Esophagus muscularis mucosa (tissue), 4 donors: ENCODE measurements around the gene ZFPM1. TPM values are rescaled to one million over a fixed set of nuclear protein-coding genes. Genes with fewer than 3 reads are reported as not detected.
"Not testable (repeated sequence)": the region's sequence is repeated elsewhere in the genome, so short reads cannot be mapped to it uniquely, and the experiment has no call there.

Experiments used
- DNase-seq: peaks from one replicate; pipeline ENCODE4 v3.0.0-alpha.2; 2017; ENCODE audit errors: extremely low spot score
- H3K27ac ChIP-seq, 4 donors: fragments of 200-600 bp; sonication (generic); replicated peaks in 1 of 4; 1 replicate in 3 of 4; 2 replicates in 1 of 4; pipeline ENCODE4 v1.5.1; 2016 to 2019; ENCODE audit warnings: mild to moderate bottlenecking in 1 of 4
- H3K27me3 ChIP-seq, 4 donors: fragments of 200-600 bp; sonication (generic); one replicate each; pipeline versions ENCODE4 v1.5.1 to v1.6.0; 2016 to 2019
- H3K36me3 ChIP-seq, 4 donors: fragments of 200-600 bp; sonication (generic); one replicate each; pipeline ENCODE4 v1.5.1; 2016 to 2019
- H3K4me1 ChIP-seq, 4 donors: fragments of 200-600 bp; sonication (generic); one replicate each; pipeline ENCODE4 v1.5.1; 2016 to 2019
- H3K4me3 ChIP-seq, 4 donors: fragments of 200-600 bp; sonication (generic); 1 replicate in 2 of 4; 2 replicates in 2 of 4; pipeline ENCODE4 v1.5.1; 2016 to 2019; ENCODE audit warnings: mild to moderate bottlenecking in 4 of 4, moderate library complexity in 1 of 4
- H3K9me3 ChIP-seq, 4 donors: fragments of 200-600 bp; sonication (generic); 1 replicate in 3 of 4; 2 replicates in 1 of 4; pipeline ENCODE4 v1.5.1; 2016 to 2019
- CTCF ChIP-seq, 3 experiments: fragments of 200-600 bp in 2 of 3; fragments of 450-650 bp in 1 of 3; sonication (generic) in 2 of 3; IDR thresholded peaks; one replicate each; pipeline ENCODE4 v1.5.1; 2017 to 2019; ENCODE audit warnings: antibody characterized with exemption in 3 of 3, mild to moderate bottlenecking in 2 of 3, moderate library complexity in 1 of 3
- EP300 ChIP-seq: sonication (generic); formaldehyde crosslinking; IDR thresholded peaks from one replicate; pipeline ENCODE4 v1.6.1; 2017; ENCODE audit warnings: antibody characterized with exemption
- POLR2A ChIP-seq: fragments of 450-650 bp; IDR thresholded peaks from one replicate; pipeline ENCODE4 v1.6.1; 2017; ENCODE audit warnings: antibody characterized with exemption, moderate library complexity, mild to moderate bottlenecking, low read depth
- POLR2AphosphoS5 ChIP-seq, 2 donors: sonication (generic); formaldehyde crosslinking; IDR thresholded peaks; one replicate each; pipeline ENCODE4 v1.6.1; 2017; ENCODE audit warnings: antibody characterized with exemption in 2 of 2
- WGBS: methylation state at CpG from one replicate; pipeline ENCODE4 v1.1.5; 2018; 5-methylcytosine and 5-hydroxymethylcytosine counted together
- intact Hi-C: fragments of 100-400 bp; cut with DNase I; formaldehyde crosslinking; loops from one replicate; pipeline ENCODE4 v1.15.1; 2023
- total RNA-seq, 4 donors: library from RNA; depleted of rRNA; stranded (reverse); fragments of >200 nt; gene quantifications; one replicate each; pipeline versions ENCODE4 v1.1.0 to v1.2.1, GENCODE V29; 2016

The ZFPM1 gene
- total RNA-seq, 4 donors from 2014 or later, result 0.42 to 1.4 (median 1.0) TPM

- Histone ChIP-seq H3K27ac (no peak overlapping the region), H3K27me3 (no peaks in the 10 kb centered on the region), H3K36me3 (no peaks in the 10 kb centered on the region), H3K4me3 (no peak overlapping the region), H3K9me3 (no peaks in the 10 kb centered on the region), H3K4me1 (peaks cover 0 to 9% (median 8%) of the 10 kb centered on the region in 4 donors)
- 90% methylated on average over 24 of the region's 29 CpGs for WGBS
- DNase-seq, result no peak
- no peak for TF ChIP-seq EP300
- TF ChIP-seq CTCF (IDR thresholded peaks at IDR 0.05), result no peak
- no peak for TF ChIP-seq POLR2AphosphoS5 (IDR thresholded peaks at IDR 0.05)
- no peak for TF ChIP-seq POLR2A
- intact Hi-C loops, result no loop called here
These were observed 43.6 kb upstream of the ZFPM1 start for GRCh38 chr16:88409296-88410065.

GRCh38 chr16:88410297-88410968 is 42.6 kb upstream of the ZFPM1 start:
- 96% methylated on average over 26 of the region's 28 CpGs for WGBS
- H3K9me3 ChIP-seq, intact Hi-C loops: not testable (repeated sequence)

GRCh38 chr16:88411951-88412576 is 41.0 kb upstream of the ZFPM1 start:
- intact Hi-C loops, result no loop called here
- H3K4me3 ChIP-seq, result no peak overlapping the region

More at GRCh38 chr16:88410297-88410968, 42.6 kb upstream of the ZFPM1 start:
- DNase-seq, H3K4me1 ChIP-seq, H3K27me3 ChIP-seq, H3K27ac ChIP-seq, H3K36me3 ChIP-seq, H3K4me3 ChIP-seq: not testable (repeated sequence)

GRCh38 chr16:88412766-88413165 is 40.3 kb upstream of the ZFPM1 start:
- WGBS, result 89% methylated on average over 14 of the region's 16 CpGs
- intact Hi-C loops, result no loop called here

More at GRCh38 chr16:88411951-88412576, 41.0 kb upstream of the ZFPM1 start:
- no peaks in the 10 kb centered on the region for H3K27me3 ChIP-seq
- DNase-seq, result no peak
- no peaks in the 10 kb centered on the region for H3K9me3 ChIP-seq
- H3K27ac ChIP-seq, result no peak overlapping the region
- no peak for TF ChIP-seq CTCF (IDR thresholded peaks at IDR 0.05)
- no peak for TF ChIP-seq EP300
- no peak for TF ChIP-seq POLR2AphosphoS5 (IDR thresholded peaks at IDR 0.05)
- no peak for TF ChIP-seq POLR2A
- 87% methylated on average over 9 of the region's 18 CpGs for WGBS
- H3K4me1 ChIP-seq, result no peaks in the 10 kb centered on the region
- no peaks in the 10 kb centered on the region for H3K36me3 ChIP-seq

More at GRCh38 chr16:88412766-88413165, 40.3 kb upstream of the ZFPM1 start:
- Histone ChIP-seq H3K27ac (no peak overlapping the region), H3K4me3 (no peak overlapping the region), H3K36me3 (no peaks in the 10 kb centered on the region), H3K9me3 (no peaks in the 10 kb centered on the region), H3K27me3 (no peaks in the 10 kb centered on the region), H3K4me1 (no peaks in the 10 kb centered on the region)
- no peak for DNase-seq
- TF ChIP-seq EP300 (no peak), CTCF (IDR thresholded peaks at IDR 0.05) (no peak), POLR2AphosphoS5 (IDR thresholded peaks at IDR 0.05) (no peak), POLR2A (no peak)
